GM20431 (cell line): Measurements from ENCODE around the gene FAM8A1.

ENCODE experiments used
- in situ Hi-C: fragments of 300-500 bp; cut with MseI, MboI; formaldehyde crosslinking; loops from one replicate; pipeline ENCODE4 v1.15.0; 2020; ENCODE audit warnings: low sequenced_read_pairs; ENCODE audit not compliant: unreplicated experiment

Gene FAM8A1

GRCh38 chr6:17653198-17653882, 53.2 kb downstream of the FAM8A1 start:
- in situ Hi-C loops: no loop called here

- in situ Hi-C loops: no loop called here
Observed at GRCh38 chr6:17656092-17656491, 56.0 kb downstream of the FAM8A1 start.

GRCh38 chr6:17656644-17657043, 56.5 kb downstream of the FAM8A1 start:
- in situ Hi-C loops: no loop called here
